HG03457 (cell line): ENCODE results near the gene LYPD8.

Source experiments
- ATAC-seq: cut with Tn5 transposase; IDR thresholded peaks from one replicate; pipeline ENCODE4 v1.9.1; 2021; ENCODE audit warnings: moderate number of reproducible peaks; ENCODE audit not compliant: unreplicated experiment

The LYPD8 gene

GRCh38 chr1:248758352-248758751 lies 2.8 kb upstream of the LYPD8 start:
- no peak for ATAC-seq

- ATAC-seq, result no peak
Measured at GRCh38 chr1:248757784-248758195, 2.2 kb upstream of the LYPD8 start.

- ATAC-seq, result no peak
Measured at GRCh38 chr1:248756636-248757035, 1.1 kb upstream of the LYPD8 start.

- ATAC-seq, result no peak
Measured at GRCh38 chr1:248756151-248756550, 592 bp upstream of the LYPD8 start.

- ATAC-seq, result no peak
Measured at GRCh38 chr1:248753708-248754280, 1.8 kb downstream of the LYPD8 start.

GRCh38 chr1:248753029-248753594 lies 2.4 kb downstream of the LYPD8 start:
- ATAC-seq, result no peak

- no peak for ATAC-seq
Measured at GRCh38 chr1:248752161-248753028, 3.2 kb downstream of the LYPD8 start.

GRCh38 chr1:248751635-248752034 lies 3.9 kb downstream of the LYPD8 start:
- ATAC-seq, result no peak

GRCh38 chr1:248751142-248751541 lies 4.4 kb downstream of the LYPD8 start:
- ATAC-seq, result no peak

- ATAC-seq, result no peak
Measured at GRCh38 chr1:248750496-248750895, 5.1 kb downstream of the LYPD8 start.

GRCh38 chr1:248748211-248748610 lies 7.3 kb downstream of the LYPD8 start:
- no peak for ATAC-seq

- no peak for ATAC-seq
Measured at GRCh38 chr1:248740876-248741275, 14.7 kb downstream of the LYPD8 start.

GRCh38 chr1:248739572-248740205 lies 15.9 kb downstream of the LYPD8 start:
- ATAC-seq, result no peak

- no peak for ATAC-seq
Measured at GRCh38 chr1:248737457-248737856, 18.1 kb downstream of the LYPD8 start.

GRCh38 chr1:248736977-248737376 lies 18.6 kb downstream of the LYPD8 start:
- no peak for ATAC-seq

- no peak for ATAC-seq
Measured at GRCh38 chr1:248733566-248733965, 22.0 kb downstream of the LYPD8 start.

- no peak for ATAC-seq
Measured at GRCh38 chr1:248730507-248731335, 24.8 kb downstream of the LYPD8 start.

- no peak for ATAC-seq
Measured at GRCh38 chr1:248714248-248714647, 41.3 kb downstream of the LYPD8 start.

- ATAC-seq, result no peak
Measured at GRCh38 chr1:248710305-248710900, 45.2 kb downstream of the LYPD8 start.

- ATAC-seq, result no peak
Measured at GRCh38 chr1:248704606-248705005, 51.0 kb downstream of the LYPD8 start.
